Right ventricle myocardium inferior (tissue), 1 donor: ENCODE measurements around the gene KREMEN1. TPM values are rescaled to one million over a fixed set of nuclear protein-coding genes. Genes with fewer than 3 reads are reported as not detected.

Experiments
- ATAC-seq: fragments of 200-7000 bp; cut with Tn5 transposase; one replicate; pipeline ENCODE4 v1.9.1; 2020; ENCODE audit warnings: mild to moderate bottlenecking, moderate library complexity
- DNase-seq: peaks from one replicate; pipeline ENCODE4 v3.0.0; 2021; ENCODE audit errors: missing footprints
- intact Hi-C: fragments of 100-400 bp; cut with DNase I; formaldehyde crosslinking; loops from one replicate; pipeline ENCODE4 v1.11.0; 2022
- total RNA-seq: library from RNA; stranded (reverse); fragmentation: NEBNext Ultra II Directional; extraction: Animal tissue kit (Norgen Biotek cat#: 25700); gene quantifications from one replicate; pipeline ENCODE4 v1.2.1, GENCODE V29; 2021
- donor health status: DM: no; HTN: yes; CAD: no; lungs with severe emphysema.

KREMEN1 gene
- total RNA-seq, 1 donor from 2014 or later = 48.8 TPM

GRCh38 chr22:29139965-29140782 lies 67.3 kb downstream of the KREMEN1 start:
- DNase-seq (no peak), ATAC-seq (peak; percentile 82)
- intact Hi-C loops = no loop called here

GRCh38 chr22:29141078-29141688 lies 68.3 kb downstream of the KREMEN1 start:
- ATAC-seq (no peak), DNase-seq (peak; percentile 27)
- intact Hi-C loops = no loop called here

DNA sequence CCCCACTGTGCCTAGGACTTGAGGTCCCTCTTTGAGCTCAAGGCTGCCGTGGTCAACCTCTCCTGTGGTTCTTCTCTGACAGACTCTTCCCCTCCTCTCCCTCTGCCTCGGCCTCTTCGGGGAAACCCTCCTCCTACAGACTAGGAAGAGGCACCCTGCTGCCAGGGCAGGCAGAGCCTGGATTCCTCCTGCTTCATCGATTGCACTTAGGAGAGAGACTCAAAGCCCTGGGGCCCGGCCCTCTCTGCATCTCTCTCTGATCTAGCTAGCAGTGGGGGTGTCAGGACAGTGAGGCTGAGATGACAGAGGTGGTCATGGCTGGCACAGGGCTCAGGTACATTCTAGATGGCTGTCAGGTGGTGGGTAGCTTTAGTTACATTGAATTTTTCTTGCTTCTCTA lies 69.3 kb downstream of the KREMEN1 start:
- ATAC-seq (no peak), DNase-seq (peak; percentile 37)
- intact Hi-C loops = no loop called here

GRCh38 chr22:29143941-29144785 lies 71.3 kb downstream of the KREMEN1 start:
- DNase-seq = peak; percentile 30
- no peak for ATAC-seq
- intact Hi-C loops = no loop called here

- ATAC-seq = no peak
- no peak for DNase-seq
- intact Hi-C loops = no loop called here
Measured at GRCh38 chr22:29144786-29145160, 71.9 kb downstream of the KREMEN1 start.

DNA sequence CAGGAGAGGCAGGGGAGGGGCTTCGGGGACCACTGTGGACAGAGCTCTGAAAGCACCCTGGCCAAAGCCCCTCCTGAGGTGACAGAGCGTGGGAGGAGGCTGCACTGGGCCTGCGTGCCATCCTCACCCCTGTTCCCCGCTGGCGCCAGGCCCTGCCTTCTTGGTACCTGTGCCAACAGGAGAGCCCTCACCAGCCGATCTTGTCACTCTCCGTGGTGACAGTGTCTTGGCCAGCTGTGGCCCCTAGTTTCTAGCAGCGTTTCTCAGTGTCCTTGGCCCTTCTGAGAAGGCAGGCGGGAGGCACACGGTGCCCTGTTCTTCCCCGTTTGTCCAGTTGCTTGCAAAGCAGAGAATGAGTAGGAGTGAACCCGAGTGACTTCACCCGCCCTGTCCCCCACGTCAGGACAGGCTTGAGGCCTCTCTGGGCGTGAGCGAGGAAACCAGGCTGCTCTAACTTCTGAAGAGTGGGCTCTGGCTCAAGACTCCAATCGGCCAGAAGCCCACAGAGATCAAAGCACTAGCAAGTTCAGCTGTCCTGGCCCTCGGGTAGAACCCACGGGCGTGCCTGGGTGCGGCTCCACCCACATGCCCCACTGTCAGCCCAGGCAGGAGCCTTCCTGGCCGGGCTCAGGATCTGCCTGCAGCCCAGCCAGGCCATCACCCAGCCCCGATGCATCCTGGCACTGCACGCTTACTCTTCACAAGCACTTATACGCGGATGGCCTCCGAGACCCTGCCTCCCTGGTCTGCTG lies 72.7 kb downstream of the KREMEN1 start:
- intact Hi-C loops = no loop called here
- no peak for ATAC-seq
- DNase-seq = no peak

- DNase-seq (no peak), ATAC-seq (no peak)
- intact Hi-C loops = no loop called here
Measured at GRCh38 chr22:29146091-29146560, 73.3 kb downstream of the KREMEN1 start.

DNA sequence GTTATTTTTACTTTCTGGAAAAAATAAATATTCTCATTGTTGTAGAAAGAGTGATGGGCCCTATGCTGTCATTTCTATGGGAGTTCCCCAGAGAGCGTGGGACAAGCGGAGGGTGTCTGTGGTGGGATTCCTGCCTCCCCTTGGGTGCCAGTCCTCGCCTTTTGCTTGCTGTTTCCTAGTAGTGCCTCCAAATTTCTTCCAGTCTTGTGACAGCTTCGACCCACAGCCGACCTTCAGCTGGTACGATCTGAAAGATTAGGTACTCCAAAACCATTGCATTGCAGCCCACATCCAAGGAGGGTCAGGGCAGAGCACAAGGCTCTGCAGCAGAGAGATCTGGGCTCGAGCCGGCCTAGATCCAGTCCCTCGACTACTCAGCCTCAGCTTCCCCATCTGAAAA lies 73.9 kb downstream of the KREMEN1 start:
- intact Hi-C loops = no loop called here
- DNase-seq = no peak

DNA sequence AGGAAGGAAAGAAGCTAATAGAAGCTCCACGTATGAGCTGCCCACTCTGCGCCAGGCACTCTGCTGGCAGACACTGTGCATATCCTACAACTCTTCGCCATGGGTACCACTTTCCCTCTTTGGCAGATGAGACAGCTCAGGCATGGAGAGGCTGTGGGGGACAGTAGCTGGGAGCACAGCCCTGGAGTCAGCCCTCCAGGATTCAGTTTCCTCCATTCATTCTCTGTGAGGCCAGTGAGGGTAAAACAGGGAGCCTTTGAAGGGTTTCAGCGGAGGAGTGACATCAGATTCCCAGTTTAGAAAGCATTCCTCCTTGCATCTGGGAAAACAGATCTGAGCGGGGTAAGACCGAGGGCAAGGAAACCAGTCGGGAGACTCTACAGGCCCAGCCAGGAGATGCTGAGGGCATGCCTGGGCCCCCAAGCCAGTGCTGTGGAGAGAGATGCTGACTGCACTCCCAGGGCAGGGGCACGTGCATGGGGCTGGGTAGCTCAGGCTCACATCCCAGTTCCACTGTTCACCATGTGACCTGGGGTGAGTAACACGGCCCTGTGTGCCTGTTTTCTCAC lies 74.6 kb downstream of the KREMEN1 start:
- intact Hi-C loops = no loop called here
- DNase-seq (no peak), ATAC-seq (no peak)

More for the DNA sequence above, 73.9 kb downstream of the KREMEN1 start:
- no peak for ATAC-seq

DNA sequence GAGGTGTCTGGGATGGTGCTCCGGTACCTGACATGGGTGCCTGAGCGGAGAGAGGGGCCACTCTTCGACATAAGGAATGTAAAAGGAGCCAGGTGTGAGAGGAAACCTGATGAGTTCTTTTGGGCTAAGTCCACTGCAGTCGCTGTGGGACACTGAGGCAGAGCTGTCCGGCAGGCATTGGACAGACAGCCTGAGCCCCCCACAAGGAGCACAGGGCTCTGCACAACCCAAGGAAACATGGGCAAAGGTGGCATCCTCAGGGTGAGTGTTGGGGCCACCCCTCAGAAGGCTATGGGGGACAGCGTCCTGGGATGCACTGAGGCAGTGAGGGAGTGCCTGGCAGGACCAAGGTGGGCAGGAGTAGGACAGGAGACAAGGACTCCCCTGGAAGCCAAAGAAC lies 75.2 kb downstream of the KREMEN1 start:
- intact Hi-C loops = no loop called here
- ATAC-seq (no peak), DNase-seq (no peak)

DNA sequence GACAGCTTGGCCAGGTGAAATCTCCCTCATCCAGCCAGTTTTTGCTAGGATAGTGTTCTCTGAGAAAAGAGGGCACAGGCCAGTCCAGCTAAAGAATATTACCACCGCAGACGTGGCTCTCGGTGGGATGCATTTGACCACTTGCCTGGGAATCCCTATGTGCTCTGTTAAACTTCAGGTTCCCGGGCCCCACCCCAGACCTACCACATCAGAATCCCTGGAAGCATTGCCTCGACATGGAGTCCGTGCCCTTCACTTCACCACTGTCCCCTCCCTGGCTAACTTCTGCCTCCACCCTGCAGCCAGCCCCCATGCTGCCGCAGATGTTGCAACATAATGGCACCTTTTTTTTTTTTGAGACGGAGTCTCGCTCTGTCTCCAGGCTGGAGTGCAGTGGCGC lies 76.0 kb downstream of the KREMEN1 start:
- DNase-seq (no peak), ATAC-seq (no peak)
- intact Hi-C loops = no loop called here

DNA sequence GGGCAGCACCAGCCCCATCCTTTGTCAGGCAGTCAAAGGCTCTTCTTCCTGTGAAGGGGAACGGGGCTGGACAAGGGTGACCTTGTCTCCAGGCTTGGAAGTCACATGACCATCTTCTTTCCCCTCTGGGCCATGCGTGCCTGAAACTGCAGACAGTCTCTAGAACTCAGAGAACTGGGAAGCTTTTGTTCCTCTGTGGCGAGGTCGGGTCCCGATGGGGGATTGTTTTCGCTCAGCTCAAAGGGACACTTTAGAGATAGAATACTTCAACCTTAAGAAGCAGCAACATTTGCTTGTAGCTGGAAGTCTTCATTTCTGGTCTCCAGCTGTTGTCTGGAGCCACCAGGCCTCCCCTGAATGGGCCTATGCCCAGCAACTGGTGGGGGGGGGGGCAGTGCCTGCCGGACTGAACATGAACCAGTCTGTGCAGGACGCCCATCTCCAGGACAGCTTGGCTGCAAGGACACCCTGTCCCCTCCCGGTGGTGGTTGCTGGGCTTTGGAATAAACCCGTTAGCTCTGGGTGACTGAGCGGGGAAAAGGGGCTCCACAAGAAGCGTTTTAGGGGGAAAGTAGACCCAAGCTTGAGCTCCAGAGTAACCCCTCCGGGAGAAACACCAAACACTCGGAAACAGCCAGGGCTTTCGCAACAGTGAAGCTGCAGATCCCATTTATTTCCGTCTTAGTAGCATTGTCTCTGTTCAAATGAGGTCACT lies 77.2 kb downstream of the KREMEN1 start:
- peak; percentile 68 for ATAC-seq
- intact Hi-C loops = loop anchor here (5.0 kb wide), 1 partner anchor 58 kb away; no protein-coding TSS in a partner anchor
- no peak for DNase-seq

GRCh38 chr22:29150701-29151100 lies 77.9 kb downstream of the KREMEN1 start:
- no peak for DNase-seq
- intact Hi-C loops = loop anchor here (5.0 kb wide), 1 partner anchor 58 kb away; no protein-coding TSS in a partner anchor

GRCh38 chr22:29151316-29151715 lies 78.5 kb downstream of the KREMEN1 start:
- ATAC-seq (no peak), DNase-seq (no peak)
- intact Hi-C loops = loop anchor here (5.0 kb wide), 1 partner anchor 59 kb away; no protein-coding TSS in a partner anchor

More at GRCh38 chr22:29150701-29151100, 77.9 kb downstream of the KREMEN1 start:
- no peak for ATAC-seq

DNA sequence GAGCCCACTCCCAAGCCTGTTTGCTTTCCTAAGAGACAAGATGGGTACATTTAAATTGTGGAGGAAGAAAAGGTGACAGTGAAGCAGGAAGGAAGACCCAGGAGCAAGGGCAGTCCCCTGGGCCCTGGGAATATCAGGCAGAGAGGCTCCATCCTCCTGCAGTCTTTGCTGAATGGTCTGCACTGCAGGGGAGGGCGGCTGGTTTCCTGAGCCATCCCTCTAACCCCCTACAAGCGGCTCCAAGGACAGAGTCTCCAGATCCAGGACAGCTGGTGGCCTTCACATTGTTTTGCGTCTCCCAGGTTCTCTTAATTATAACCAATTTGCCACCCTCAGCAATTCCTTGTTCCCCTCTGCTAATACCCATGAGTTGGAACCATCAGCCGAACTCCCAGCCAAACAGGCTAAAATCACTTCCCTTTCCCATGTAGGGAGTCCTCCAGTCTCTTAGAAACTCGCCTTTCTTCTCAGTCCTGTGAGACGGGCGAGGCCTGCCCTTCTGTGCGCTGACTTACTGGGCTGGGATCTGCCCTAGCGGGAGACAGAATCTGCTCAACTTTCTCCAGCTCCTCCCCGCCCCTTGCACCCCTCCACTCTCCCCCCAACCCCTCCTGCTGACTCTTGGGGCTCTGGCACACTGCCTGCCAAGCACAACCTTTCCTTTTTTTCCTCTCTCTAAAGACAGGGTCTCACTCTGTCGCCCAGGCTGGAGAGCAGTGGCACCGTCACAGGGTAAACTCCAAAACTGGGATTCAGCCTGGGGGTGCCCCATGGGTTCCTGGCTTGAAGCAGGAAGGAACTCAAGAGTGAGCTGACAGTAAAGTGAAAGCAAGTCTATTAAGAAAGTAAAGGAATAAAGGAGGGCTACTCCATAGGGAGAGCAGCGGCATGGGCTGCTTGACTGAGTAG lies 79.5 kb downstream of the KREMEN1 start:
- DNase-seq (no peak), ATAC-seq (peak; percentile 68)
- intact Hi-C loops = loop anchor here (5.0 kb wide), 1 partner anchor 60 kb away; no protein-coding TSS in a partner anchor

GRCh38 chr22:29152954-29153719 lies 80.3 kb downstream of the KREMEN1 start:
- ATAC-seq (no peak), DNase-seq (no peak)
- intact Hi-C loops = loop anchor here (5.0 kb wide), 1 partner anchor 61 kb away; no protein-coding TSS in a partner anchor
